Measurements from ENCODE around the gene LTBP1.

LTBP1 gene

DNA sequence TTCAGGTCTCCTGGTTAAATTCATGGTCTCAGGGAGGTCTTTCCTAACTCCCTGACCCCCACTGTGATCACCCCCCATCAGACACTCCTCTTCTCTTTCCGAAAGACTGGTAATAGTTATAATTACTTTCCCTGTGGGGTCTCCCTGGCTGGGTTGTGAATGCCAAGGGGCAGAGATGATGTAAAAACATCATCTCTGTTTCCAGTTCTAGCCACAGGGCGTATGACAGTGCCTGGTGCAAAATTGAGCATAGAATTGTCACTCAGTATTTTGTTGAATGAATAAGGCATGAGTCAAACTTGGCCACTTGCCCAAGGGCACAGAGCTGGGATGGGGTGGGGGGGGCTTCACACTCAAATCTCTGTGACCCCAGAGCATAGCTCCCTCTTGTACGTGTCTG, 65.2 kb downstream of the LTBP1 start:
- no peak for DNase-seq

GRCh38 chr2:33013684-33014110, 66.9 kb downstream of the LTBP1 start:
- no peak for DNase-seq

GRCh38 chr2:33014268-33014667, 67.5 kb downstream of the LTBP1 start:
- DNase-seq = no peak

- DNase-seq = no peak
Observed at GRCh38 chr2:33015421-33016142, 68.8 kb downstream of the LTBP1 start.

DNA sequence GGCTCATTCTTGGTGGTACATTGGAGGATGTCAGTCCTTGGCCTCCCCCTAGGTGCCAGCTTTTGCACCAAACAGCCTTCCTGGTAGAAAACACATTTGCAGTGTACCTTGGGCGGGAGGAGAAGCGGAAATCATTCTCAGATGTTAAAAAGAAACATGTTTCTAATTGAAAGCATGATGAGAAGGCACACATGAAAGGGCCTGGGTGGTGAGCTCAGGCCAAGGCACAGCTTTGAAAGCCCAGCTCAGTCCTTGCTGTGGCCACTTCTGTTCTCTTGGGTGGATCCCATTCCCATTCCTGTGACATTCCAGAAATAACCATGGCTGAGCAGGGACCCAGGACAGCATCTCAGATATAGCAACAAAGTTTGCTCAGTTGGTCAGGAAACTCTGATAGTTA, 71.5 kb downstream of the LTBP1 start:
- no peak for DNase-seq

DNA sequence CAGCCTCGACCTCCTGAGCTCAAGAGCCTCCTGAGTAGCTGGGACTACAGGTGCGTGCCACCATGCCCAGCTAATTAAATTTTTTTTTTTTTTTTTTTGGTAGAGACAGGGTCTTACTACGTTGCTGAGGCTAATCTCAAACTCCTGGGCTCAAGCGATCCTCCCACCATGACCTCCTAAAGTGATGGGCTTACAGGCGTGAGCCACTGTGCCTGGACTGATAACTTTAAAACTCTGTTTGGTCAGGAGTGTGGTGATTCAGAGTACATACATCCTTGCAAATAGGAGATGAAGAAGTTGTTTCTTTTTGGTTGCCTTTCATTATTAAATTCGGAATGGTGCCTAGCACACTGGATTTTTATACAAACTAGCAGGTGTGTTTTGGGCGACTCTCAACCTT, 73.0 kb downstream of the LTBP1 start:
- DNase-seq = no peak

- no peak for DNase-seq
Observed at GRCh38 chr2:33020883-33021282, 74.1 kb downstream of the LTBP1 start.

GRCh38 chr2:33021542-33022227, 74.9 kb downstream of the LTBP1 start:
- no peak for DNase-seq

DNA sequence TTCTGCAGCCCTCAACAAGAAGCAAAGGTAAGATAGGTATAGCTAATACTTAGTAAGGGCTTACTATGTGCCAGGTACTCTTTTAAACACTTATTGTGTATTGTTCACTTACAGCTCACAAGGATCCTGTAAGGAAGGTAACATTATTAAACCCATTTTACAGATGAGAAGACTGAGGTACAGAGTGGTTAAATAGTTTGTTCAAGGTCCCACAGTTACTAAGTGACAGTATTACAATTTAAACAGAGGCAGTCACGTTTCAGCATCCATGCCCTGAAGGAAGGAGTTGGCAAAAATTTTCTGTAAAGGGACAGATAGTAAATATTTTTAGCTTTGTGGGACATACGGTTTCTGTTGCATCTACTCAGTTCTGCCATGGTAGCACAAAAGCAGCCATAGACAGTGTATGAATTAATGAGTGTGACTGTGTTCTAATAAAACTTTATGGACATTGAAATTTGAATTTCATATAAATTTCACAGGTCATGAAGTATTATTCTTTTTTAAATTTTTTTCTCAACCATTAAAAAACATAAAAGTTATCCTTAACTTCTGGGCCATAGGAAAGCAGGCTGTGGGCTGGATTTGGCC, 75.7 kb downstream of the LTBP1 start:
- DNase-seq = no peak

- DNase-seq = no peak
Observed at GRCh38 chr2:33022989-33023727, 76.4 kb downstream of the LTBP1 start.

DNA sequence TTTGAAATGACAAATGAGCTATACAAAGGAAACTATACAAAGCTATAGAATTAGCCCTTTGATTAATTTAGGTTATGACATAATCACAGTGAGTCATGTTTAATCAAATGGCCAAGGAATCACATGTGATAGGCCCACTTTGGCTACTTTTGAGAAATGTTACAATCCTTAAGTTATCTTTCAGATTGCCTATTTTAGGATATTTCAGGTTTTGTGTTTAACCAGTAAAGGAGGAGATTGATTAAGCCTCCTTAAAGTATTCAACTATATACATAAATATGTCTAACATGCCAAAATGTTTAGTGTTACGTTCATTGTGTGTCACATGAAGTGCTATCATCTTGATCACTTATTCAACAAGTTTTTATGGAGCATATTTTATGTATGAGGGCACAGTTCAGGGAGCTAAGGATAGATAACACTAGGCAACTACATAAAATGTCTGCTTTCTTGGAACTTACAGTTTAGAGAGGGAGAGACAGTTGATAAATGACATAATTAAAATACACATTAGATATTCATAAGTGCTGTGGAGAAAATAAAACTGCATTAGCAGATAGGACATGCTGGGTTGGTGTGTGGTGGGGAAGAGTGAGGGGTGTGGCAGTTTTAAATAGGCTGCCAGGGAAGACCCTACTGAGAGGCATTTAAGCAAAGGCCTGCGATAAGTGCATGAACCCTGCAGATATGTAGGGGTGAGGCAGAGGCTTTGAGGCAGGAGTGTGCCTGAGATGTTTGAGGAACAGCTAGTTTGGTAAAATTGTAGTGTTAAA, 77.2 kb downstream of the LTBP1 start:
- no peak for DNase-seq

DNA sequence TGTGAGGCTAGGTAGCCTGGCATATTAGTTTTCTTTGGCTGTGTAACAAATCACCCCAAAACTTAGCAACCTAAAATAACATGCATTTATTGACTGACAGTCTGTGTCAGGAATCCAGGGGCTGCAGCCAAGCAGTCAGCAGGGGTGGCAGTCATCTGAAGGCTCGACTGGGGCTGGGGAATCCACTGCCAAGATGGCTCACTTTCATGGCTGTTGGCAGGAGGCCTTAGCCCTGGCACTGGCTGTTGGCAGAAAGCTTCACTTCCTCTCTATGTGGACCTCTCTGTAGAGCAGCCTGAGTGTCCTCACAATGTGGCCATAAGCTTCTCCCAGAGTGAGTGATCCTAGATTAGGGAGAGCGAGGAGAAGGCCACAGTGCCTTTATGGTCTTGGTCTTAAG, 78.0 kb downstream of the LTBP1 start:
- DNase-seq = no peak

DNA sequence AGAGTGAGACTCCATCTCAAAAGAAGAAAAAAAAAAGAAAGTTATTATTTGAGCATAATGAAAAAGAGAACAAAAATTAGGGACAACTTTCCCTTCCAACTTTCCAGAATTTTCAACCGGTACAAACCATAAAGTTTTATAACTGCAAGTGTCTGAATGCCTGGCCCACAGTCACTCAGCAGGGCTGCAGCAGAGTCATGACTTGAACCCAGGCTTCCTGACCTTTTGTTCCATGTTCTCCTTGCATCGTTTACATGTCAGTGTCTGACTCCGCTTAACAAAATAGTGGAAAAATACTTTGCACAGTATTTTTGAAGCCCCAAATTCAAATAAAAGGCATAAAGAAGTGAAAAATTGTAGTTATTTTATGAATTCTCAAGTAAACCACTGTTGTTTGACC, 82.7 kb downstream of the LTBP1 start:
- no peak for DNase-seq

GRCh38 chr2:33029926-33030325, 83.2 kb downstream of the LTBP1 start:
- DNase-seq = no peak

DNA sequence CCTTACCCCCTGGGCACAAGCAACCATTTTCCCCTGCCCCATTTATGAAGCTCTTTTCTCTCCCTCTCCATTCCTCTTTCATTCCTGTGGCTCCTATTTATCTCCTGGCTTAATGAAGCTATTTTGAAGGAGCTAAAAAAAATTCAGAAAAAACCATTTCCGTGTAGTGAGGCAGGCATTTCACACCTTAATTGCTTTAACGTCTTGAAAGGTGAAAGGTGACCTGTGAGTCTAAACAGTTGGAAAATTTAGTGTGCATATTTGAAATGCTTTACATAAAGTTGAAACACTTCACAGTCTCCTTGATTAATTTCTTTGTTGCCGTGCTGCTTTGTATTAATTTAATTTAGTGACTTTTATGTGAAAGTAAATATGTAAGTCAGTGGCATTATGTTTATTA, 83.6 kb downstream of the LTBP1 start:
- no peak for DNase-seq

DNA sequence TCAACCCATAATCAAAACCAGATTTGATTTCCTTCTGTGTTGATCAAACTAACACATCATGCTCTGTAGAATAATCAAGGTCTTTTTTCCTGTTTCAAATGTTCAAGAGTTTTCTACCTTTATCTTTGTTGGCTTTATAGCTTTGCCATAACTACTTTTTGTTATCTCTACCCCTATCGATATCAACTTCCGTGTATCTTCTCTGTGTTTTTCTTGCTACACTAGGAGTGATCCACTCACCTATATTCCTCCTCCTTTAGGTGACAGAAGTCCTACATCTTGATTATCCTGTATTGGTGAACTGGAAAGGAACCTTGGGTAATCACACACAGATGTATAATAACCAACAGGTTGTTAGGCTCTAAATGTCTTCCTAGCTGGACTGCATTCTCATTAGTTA, 85.5 kb downstream of the LTBP1 start:
- DNase-seq = no peak

GRCh38 chr2:33033606-33034081, 86.9 kb downstream of the LTBP1 start:
- peak; percentile 5 for DNase-seq

GRCh38 chr2:33034784-33035183, 88.0 kb downstream of the LTBP1 start:
- no peak for DNase-seq

GRCh38 chr2:33038230-33038629, 91.5 kb downstream of the LTBP1 start:
- DNase-seq = no peak

DNA sequence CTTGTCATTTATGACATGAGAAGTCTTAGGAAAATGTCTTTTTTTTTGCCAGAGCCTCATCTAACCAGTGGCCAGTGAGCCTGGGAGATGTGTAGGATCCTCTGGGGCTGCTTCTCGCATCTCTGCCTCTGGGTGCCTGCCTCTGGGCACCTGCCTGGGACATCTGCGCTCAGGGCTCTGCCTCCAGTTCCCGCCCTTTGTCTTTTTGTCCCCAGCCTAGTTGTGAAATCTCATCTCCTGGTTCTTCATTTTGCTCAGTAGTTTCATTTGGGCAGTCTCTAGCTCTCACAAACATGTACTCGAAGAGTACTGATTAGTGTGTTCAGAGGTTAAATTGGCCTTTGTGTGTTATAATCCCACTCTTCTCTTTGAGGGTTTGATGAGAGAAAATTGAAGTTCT, 92.0 kb downstream of the LTBP1 start:
- no peak for DNase-seq

GRCh38 chr2:33040541-33040940, 93.8 kb downstream of the LTBP1 start:
- DNase-seq = no peak

DNA sequence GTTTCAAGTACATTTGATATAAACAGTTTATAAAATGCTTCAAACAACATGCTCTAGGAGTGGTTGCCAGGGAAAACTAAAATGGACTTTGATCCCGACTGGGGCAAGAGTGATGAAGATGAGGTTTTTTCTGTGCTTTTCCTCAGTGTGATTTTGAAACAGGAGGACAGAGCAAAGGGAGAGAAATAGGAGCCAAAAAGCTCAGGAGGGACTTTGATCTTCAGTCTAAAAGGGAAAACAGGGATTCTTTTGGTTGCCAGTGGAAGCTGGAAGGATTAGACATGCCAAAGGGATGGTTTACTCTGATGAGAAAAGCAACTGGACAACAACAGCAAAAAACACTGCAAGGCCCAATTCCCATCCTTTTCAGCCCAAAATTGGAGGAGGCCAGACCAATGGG, 95.5 kb downstream of the LTBP1 start:
- no peak for DNase-seq

GRCh38 chr2:33042819-33043218, 96.1 kb downstream of the LTBP1 start:
- DNase-seq = no peak

Measured in NCI-H774 (cell line).